B cell (primary cell): ENCODE data around the gene DKKL1. TPM values are rescaled to one million over a fixed set of nuclear protein-coding genes. Genes with fewer than 3 reads are reported as not detected.

Experiments
- ATAC-seq: fragments of 200-7000 bp; cut with Tn5 transposase; one replicate; pipeline ENCODE4 v1.10.0; 2021; ENCODE audit warnings: low read depth, mild to moderate bottlenecking, moderate number of reproducible peaks, moderate library complexity
- CTCF ChIA-PET: fragments of 350-600 bp; sonication (Branson Sonifier 250); formaldehyde crosslinking; loops from one replicate; lab custom pipeline; 2021; ENCODE audit warnings: antibody characterized with exemption, inconsistent platforms; lab: Charles Lee
- POLR2A ChIA-PET: fragments of 350-600 bp; sonication (Branson Sonifier 250); formaldehyde crosslinking; loops from one replicate; lab custom pipeline; 2021; ENCODE audit warnings: antibody characterized with exemption; lab: Charles Lee
- DNase-seq: peaks from one replicate; pipeline ENCODE4 v3.0.0; 2013
- H2AFZ ChIP-seq: 2 replicates; pipeline ENCODE4 v1.6.1; 2012; ENCODE audit warnings: mild to moderate bottlenecking, low read depth, low read length; ENCODE audit not compliant: insufficient read depth, poor library complexity, severe bottlenecking
- H3K27ac ChIP-seq, 2 donors: 1 replicate in 1 of 2; 2 replicates in 1 of 2; pipeline ENCODE4 v1.5.1; 2012 to 2013; ENCODE audit warnings: low read length in 2 of 2, mild to moderate bottlenecking in 2 of 2, moderate library complexity in 1 of 2
- H3K27me3 ChIP-seq, 4 experiments: fragments of 200-600 bp in 1 of 4; sonication (generic) in 1 of 4; replicated peaks in 1 of 4; 1 replicate in 2 of 4; 2 replicates in 2 of 4; pipeline versions ENCODE4 v1.6.1 to v1.7.0; 2013 to 2016; ENCODE audit warnings: low read length in 3 of 4, mild to moderate bottlenecking in 2 of 4, mixed read lengths in 1 of 4, moderate library complexity in 1 of 4; ENCODE audit not compliant: insufficient read depth in 4 of 4, control insufficient read depth in 3 of 4; ENCODE audit errors: control extremely low read depth in 1 of 4
- H3K36me3 ChIP-seq, 2 experiments: replicated peaks in 1 of 2; 1 replicate in 1 of 2; 2 replicates in 1 of 2; pipeline versions ENCODE4 v1.6.1 to v1.7.1; 2013; ENCODE audit warnings: low read length in 1 of 2; ENCODE audit not compliant: insufficient read depth in 2 of 2, control insufficient read depth in 1 of 2; ENCODE audit errors: control extremely low read depth in 1 of 2, extremely low read depth in 1 of 2
- H3K4me1 ChIP-seq, 2 donors: fragments of 200-600 bp in 1 of 2; sonication (generic) in 1 of 2; 1 replicate in 1 of 2; 2 replicates in 1 of 2; pipeline versions ENCODE4 v1.5.1 to v1.6.1; 2013 to 2017; ENCODE audit warnings: low read length in 2 of 2; ENCODE audit not compliant: control insufficient read depth in 2 of 2, insufficient read depth in 2 of 2
- H3K4me2 ChIP-seq: replicated peaks from 2 replicates; pipeline ENCODE3; 2012; ENCODE audit warnings: mild to moderate bottlenecking, low read depth, low read length; ENCODE audit not compliant: poor library complexity, severe bottlenecking
- H3K4me3 ChIP-seq, 5 experiments: fragments of 200-600 bp in 1 of 5; sonication (generic) in 1 of 5; 1 replicate in 3 of 5; 2 replicates in 2 of 5; pipeline versions ENCODE4 v1.5.1 to v1.7.0; 2011 to 2016; ENCODE audit warnings: low read length in 4 of 5, mild to moderate bottlenecking in 4 of 5, low read depth in 2 of 5, control low read depth in 1 of 5, moderate library complexity in 1 of 5; ENCODE audit not compliant: insufficient read depth in 1 of 5; ENCODE audit errors: control extremely low read depth in 1 of 5, extremely low read depth in 1 of 5
- H3K79me2 ChIP-seq: fragments of 200-600 bp; sonication (generic); one replicate; pipeline ENCODE4 v1.6.0; 2016; ENCODE audit warnings: low read length; ENCODE audit not compliant: control insufficient read depth, insufficient read depth
- H3K9ac ChIP-seq: fragments of 200-600 bp; sonication (generic); 2 replicates; pipeline ENCODE4 v1.6.1; 2017; ENCODE audit warnings: mild to moderate bottlenecking, low read length, moderate library complexity
- H3K9me3 ChIP-seq, 3 donors: one replicate each; pipeline versions ENCODE4 v1.6.1 to v1.7.1; 2013; ENCODE audit warnings: low read length in 2 of 3; ENCODE audit not compliant: control insufficient read depth in 2 of 3, insufficient read depth in 1 of 3; ENCODE audit errors: control extremely low read depth in 1 of 3
- H4K20me1 ChIP-seq: 2 replicates; pipeline ENCODE4 v1.6.0; 2012; ENCODE audit warnings: mild to moderate bottlenecking, low read length; ENCODE audit not compliant: insufficient read depth, control insufficient read depth, poor library complexity, severe bottlenecking
- H3K27ac Mint-ChIP-seq: one replicate; pipeline ENCODE4 v1.8.0; 2021; ENCODE audit warnings: mixed read lengths
- H3K27me3 Mint-ChIP-seq: one replicate; pipeline ENCODE4 v1.8.0; 2021; ENCODE audit warnings: mixed read lengths
- H3K4me1 Mint-ChIP-seq: one replicate; pipeline ENCODE4 v1.8.0; 2021; ENCODE audit warnings: mixed read lengths
- H3K4me3 Mint-ChIP-seq: one replicate; pipeline ENCODE4 v1.8.0; 2021; ENCODE audit warnings: mixed read lengths
- H3K9me3 Mint-ChIP-seq: one replicate; pipeline ENCODE4 v1.8.0; 2022; ENCODE audit warnings: mixed read lengths; ENCODE audit not compliant: insufficient read depth
- CTCF ChIP-seq: fragments of 200-600 bp; IDR thresholded peaks from one replicate; pipeline ENCODE4 v1.8.0; 2022; ENCODE audit warnings: antibody characterized with exemption, mild to moderate bottlenecking
- EZH2 ChIP-seq: IDR thresholded peaks from 2 replicates; pipeline ENCODE4 v1.6.1; 2012; ENCODE audit warnings: borderline replicate concordance, low read depth, mild to moderate bottlenecking, moderate library complexity, low read length; ENCODE audit not compliant: insufficient read depth, poor library complexity, severe bottlenecking
- WGBS: methylation state at CpG from one replicate; pipeline ENCODE4 v1.1.5; 2013; ENCODE audit warnings: missing lambda C conversion rate; ENCODE audit not compliant: insufficient coverage; 5-methylcytosine and 5-hydroxymethylcytosine counted together
- intact Hi-C: fragments of 100-400 bp; cut with micrococcal nuclease; formaldehyde crosslinking; loops from one replicate; pipeline ENCODE4 v1.10.0; 2022
- polyA plus RNA-seq: library from polyadenylated mRNA; depleted of rRNA; stranded (reverse); fragments of >200 nt; gene quantifications from 2 replicates; pipeline ENCODE4 v1.2.3, GENCODE V29; 2012
- total RNA-seq, 2 donors: library from RNA; stranded (reverse); fragments of 120-200 nt in 1 of 2; gene quantifications; 1 replicate in 1 of 2; 2 replicates in 1 of 2; pipeline versions ENCODE4 v1.2.3 to v1.2.4, GENCODE V29; 2013 to 2022

DKKL1 gene
- total and polyA plus RNA-seq, 2 donors (not counting 1 experiment from before 2014, with no cell fraction given) = 1.2 to 1.6 TPM

- H3K9me3 Mint-ChIP-seq = no peaks in the 10 kb centered on the region
- POLR2A ChIA-PET = interaction anchor here (0.5 to 1.1 kb wide), 2 partner anchors 35 to 586 kb away, joined by 5 to 11 read pairs; no protein-coding TSS in a partner anchor
- CTCF ChIA-PET = interaction anchor here (0.7 to 2.0 kb wide), 4 partner anchors 15 to 73 kb away, joined by 3 to 6 read pairs (median 4); no protein-coding TSS in a partner anchor
Observed at GRCh38 chr19:49374665-49375434, 11.2 kb downstream of the DKKL1 start.

More at GRCh38 chr19:49374665-49375434, 11.2 kb downstream of the DKKL1 start:
- no peaks in the 10 kb centered on the region for H3K4me1 Mint-ChIP-seq
- H3K4me3 ChIP-seq = no peak overlapping the region
- TF ChIP-seq EZH2 (no peak), CTCF (no peak)
- no peak for DNase-seq
- H3K9me3 ChIP-seq = peaks cover 0 to 3% (median under 1%) of the 10 kb centered on the region in 3 donors
- H3K27ac Mint-ChIP-seq = no peak overlapping the region
- H3K79me2 ChIP-seq = no peaks in the 10 kb centered on the region
- no peak overlapping the region for H3K4me3 Mint-ChIP-seq
- H3K4me2 ChIP-seq = no peak overlapping the region
- no peak overlapping the region for H3K27ac ChIP-seq
- no peaks in the 10 kb centered on the region for H3K27me3 ChIP-seq
- no peaks in the 10 kb centered on the region for H3K4me1 ChIP-seq
- no peaks in the 10 kb centered on the region for H3K27me3 Mint-ChIP-seq
- H3K9ac ChIP-seq = no peak overlapping the region
- no peak for ATAC-seq
- no peaks in the 10 kb centered on the region for H4K20me1 ChIP-seq
- no peaks in the 10 kb centered on the region for H3K36me3 ChIP-seq
- WGBS = 91% methylated on average over 13 of the region's 16 CpGs
- no peak overlapping the region for H2AFZ ChIP-seq
- intact Hi-C loops = no loop called here
